ENCODE measurements around the gene CD200R1L. TPM values are rescaled to one million over a fixed set of nuclear protein-coding genes. Genes with fewer than 3 reads are reported as not detected.

CD200R1L gene
- polyA plus RNA-seq, 1 of the 3 experiments (the other 2 are of a cell fraction), result not detected

GRCh38 chr3:112822064-112823055 is 24.3 kb downstream of the CD200R1L start:
- CTCF ChIA-PET, result no interaction called here
- no peaks in the 10 kb centered on the region for H4K20me1 ChIP-seq (ENCODE audit: insufficient read depth)
- H3K9ac ChIP-seq, result no peak overlapping the region
- POLR2A ChIA-PET, result no interaction called here
- no peaks in the 10 kb centered on the region for H3K9me3 ChIP-seq
- H3K4me3 ChIP-seq (ENCODE audit: low read depth in 2 of 2, low read length in 1 of 2), result no peak overlapping the region
- no peaks in the 10 kb centered on the region for H3K36me3 ChIP-seq (replicated peaks in 1 of 2; ENCODE audit: control insufficient read depth in 1 of 2, insufficient read depth in 2 of 2, low read length in 1 of 2)
- H3K9me2 ChIP-seq, result no peaks in the 10 kb centered on the region
- H3F3A ChIP-seq (replicated peaks; ENCODE audit: insufficient read depth), result no peaks in the 10 kb centered on the region
- 0 out of 2 replicates have a peak overlapping the region, but pooled peaks have one; percentile 8 for H2AFZ ChIP-seq (ENCODE audit: low read depth)
- H3K27ac ChIP-seq (ENCODE audit: low read depth in 2 of 2, low read length in 1 of 2), result no peak overlapping the region
- no peak overlapping the region for H3K4me2 ChIP-seq
- DNase-seq, result no peak
- no peak for TF ChIP-seq CHD2 (IDR thresholded peaks at IDR 0.05; ENCODE audit: low read length, partially characterized antibody)
- TF ChIP-seq SMC3 (IDR thresholded peaks at IDR 0.05; ENCODE audit: low read depth, low read length), result no peak
- no peak for TF ChIP-seq RFX5 (IDR thresholded peaks at IDR 0.05; ENCODE audit: low read length)
- TF ChIP-seq NFIC (IDR thresholded peaks at IDR 0.05; ENCODE audit: borderline replicate concordance), result no peak
- no peak for TF ChIP-seq MXI1 (IDR thresholded peaks at IDR 0.05; ENCODE audit: low read depth, low read length)
- no peak for TF ChIP-seq RXRA (IDR thresholded peaks at IDR 0.05; ENCODE audit: borderline replicate concordance, low read depth)
- TF ChIP-seq TEAD4 (IDR thresholded peaks at IDR 0.05; ENCODE audit: borderline replicate concordance, insufficient read depth), result no peak
- no peak for TF ChIP-seq REST (IDR thresholded peaks at IDR 0.05; ENCODE audit: low read depth, low read length)
- no peak for TF ChIP-seq GATA2 (CRISPR knock-in tag; IDR thresholded peaks at IDR 0.05)
- no peak for TF ChIP-seq NRF1 (IDR thresholded peaks at IDR 0.05; ENCODE audit: low read depth, low read length)
- TF ChIP-seq TCF12 (IDR thresholded peaks at IDR 0.05), result no peak
- TF ChIP-seq EP300 (IDR thresholded peaks at IDR 0.05; ENCODE audit: borderline replicate concordance in 1 of 2, low read depth in 1 of 2, low read length in 1 of 2), result no peak
- TF ChIP-seq FOXM1 (IDR thresholded peaks at IDR 0.05; ENCODE audit: low read depth), result no peak
- TF ChIP-seq USF2 (IDR thresholded peaks at IDR 0.05; ENCODE audit: borderline replicate concordance, low read depth, low read length), result no peak
- TF ChIP-seq IRF3 (IDR thresholded peaks at IDR 0.05; ENCODE audit: low read depth, low read length), result no peak
- TF ChIP-seq RCOR1 (IDR thresholded peaks at IDR 0.05; ENCODE audit: low read length), result no peak
- H3K4me1 ChIP-seq (ENCODE audit: control insufficient read depth in 1 of 2, insufficient read depth in 2 of 2, low read depth in 1 of 2, low read length in 1 of 2), result no peaks in the 10 kb centered on the region
- no peaks in the 10 kb centered on the region for H3K27me3 ChIP-seq (ENCODE audit: insufficient read depth)
- 77% methylated on average over 3 of the region's 3 CpGs for WGBS (ENCODE audit: low lambda C conversion rate)
- no peaks in the 10 kb centered on the region for H3K79me2 ChIP-seq (ENCODE audit: insufficient read depth)
